GM23248 (cell line): ENCODE data around the gene MAEL.

Experiments
- EZH2 ChIP-seq: fragments of 200-600 bp; sonication (generic); IDR thresholded peaks from 2 replicates; pipeline ENCODE4 v1.6.1; 2018; ENCODE audit warnings: antibody characterized with exemption, mild to moderate bottlenecking; ENCODE audit not compliant: insufficient read depth, poor library complexity, severe bottlenecking
- EZH2phosphoT487 ChIP-seq: fragments of 200-600 bp; sonication (generic); IDR thresholded peaks from 2 replicates; pipeline ENCODE4 v1.6.1; 2018; ENCODE audit warnings: antibody characterized with exemption, moderate library complexity, mild to moderate bottlenecking, low read depth; ENCODE audit not compliant: insufficient read depth

- TF ChIP-seq EZH2, result no peak
- TF ChIP-seq EZH2phosphoT487, result no peak
These were observed 78.8 kb downstream of the MAEL start for GRCh38 chr1:167067904-167068303.
